ENCODE measurements around the gene RAB30.
"Not testable (repeated sequence)": the region's sequence is repeated elsewhere in the genome, so short reads cannot be mapped to it uniquely, and the experiment has no call there.

The RAB30 gene

DNA sequence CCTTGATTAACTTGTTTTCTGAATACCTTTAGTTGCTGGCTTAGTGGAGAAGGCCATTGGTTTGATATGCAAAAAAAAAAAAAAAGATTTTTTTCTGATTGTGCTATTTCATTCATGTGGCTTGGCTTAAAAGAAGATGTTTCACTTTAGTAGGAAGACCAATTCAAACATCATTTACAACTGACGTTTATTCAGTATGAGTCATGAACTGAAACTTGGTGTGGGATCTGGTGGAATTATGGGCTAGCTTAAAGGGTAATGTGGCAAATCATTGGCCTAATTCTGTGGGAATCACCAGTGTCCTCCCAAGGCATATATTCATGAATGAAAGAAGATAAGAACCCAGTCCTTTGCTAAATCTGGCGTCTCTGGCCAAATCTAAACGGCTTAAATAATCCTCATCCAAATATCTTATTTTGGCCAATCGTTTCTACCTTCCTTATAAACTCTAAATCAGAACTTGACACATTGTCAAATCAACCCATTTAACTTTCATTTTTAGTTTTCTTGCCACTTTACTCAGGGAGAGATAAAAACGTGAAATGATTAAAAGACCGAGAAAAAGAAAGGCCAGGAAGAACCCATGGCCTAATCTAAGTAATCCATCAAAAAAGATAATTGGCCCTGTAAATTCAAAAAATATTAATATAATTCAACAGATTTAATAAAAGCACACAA is 93.1 kb downstream of the RAB30 start:
- DNase-seq: no peak

DNA sequence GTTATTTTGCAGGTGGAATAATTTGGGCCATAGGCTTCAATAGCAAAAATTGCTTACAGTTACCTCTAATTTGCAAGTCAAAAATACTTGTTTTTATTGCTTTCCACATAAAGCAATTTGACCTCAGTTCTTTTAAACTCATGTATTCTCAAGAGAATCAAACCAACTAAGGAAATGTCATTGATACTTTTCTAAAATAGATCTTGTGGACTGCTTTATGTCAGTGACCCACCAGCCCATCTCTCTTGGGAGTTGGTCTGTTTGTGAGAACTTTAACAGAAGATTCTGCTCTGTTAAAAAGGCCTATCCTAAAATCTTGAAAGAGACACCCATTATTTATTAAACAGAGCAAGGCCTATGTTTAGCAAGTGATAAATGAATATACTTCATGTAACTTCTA is 94.9 kb downstream of the RAB30 start:
- no peak for DNase-seq

GRCh38 chr11:82975882-82976281 is 95.8 kb downstream of the RAB30 start:
- no peak for DNase-seq

- no peak for DNase-seq
Observed at GRCh38 chr11:82974851-82975250, 96.8 kb downstream of the RAB30 start.

GRCh38 chr11:82974135-82974534 is 97.6 kb downstream of the RAB30 start:
- DNase-seq: no peak

DNA sequence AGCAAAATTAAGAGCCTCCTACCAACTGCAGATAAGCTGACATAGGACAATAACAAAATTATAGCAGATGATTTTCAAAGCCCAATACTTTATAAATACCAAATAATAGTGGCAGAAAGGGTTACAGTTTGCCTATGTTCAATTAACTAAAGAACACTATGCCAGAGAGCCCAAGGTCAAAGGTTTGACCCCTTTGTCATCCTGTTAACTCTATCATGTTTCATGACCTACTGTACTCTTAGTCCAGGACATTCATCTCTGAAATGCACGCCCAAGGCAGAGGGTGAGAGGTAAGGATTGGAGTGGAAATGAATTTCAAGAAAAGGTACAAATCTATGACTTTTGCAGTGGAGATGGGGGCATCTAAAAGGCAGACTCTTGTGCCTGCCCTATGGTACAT is 99.6 kb downstream of the RAB30 start:
- DNase-seq: no peak

- DNase-seq: not testable (repeated sequence)
Observed at GRCh38 chr11:82971519-82971946, 100.2 kb downstream of the RAB30 start.

- DNase-seq: not testable (repeated sequence)
Observed at GRCh38 chr11:82970507-82971083, 101.1 kb downstream of the RAB30 start.

DNA sequence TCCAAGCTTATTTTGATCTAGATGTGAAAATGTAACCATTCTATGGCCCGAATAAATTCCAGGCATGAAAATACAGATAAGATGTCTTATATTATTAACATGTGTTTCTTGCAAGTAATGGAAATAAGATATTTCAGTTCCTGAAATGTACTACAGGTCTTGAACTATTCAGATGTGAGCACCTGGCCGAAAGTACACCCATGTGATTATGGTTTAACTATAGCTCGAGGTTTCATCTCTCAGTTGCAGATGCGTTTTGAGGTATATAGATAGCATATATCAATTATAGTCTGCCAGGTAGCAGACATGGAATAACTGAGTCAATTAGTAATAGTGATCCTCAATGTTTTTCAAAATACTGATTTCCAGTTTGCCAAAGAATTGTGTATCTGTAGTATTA is 101.9 kb downstream of the RAB30 start:
- DNase-seq: no peak

GRCh38 chr11:82967381-82967780 is 104.3 kb downstream of the RAB30 start:
- DNase-seq: no peak

- not testable (repeated sequence) for DNase-seq
Observed at GRCh38 chr11:82962021-82962420, 109.7 kb downstream of the RAB30 start.

GRCh38 chr11:82960779-82961143 is 110.9 kb downstream of the RAB30 start:
- DNase-seq: no peak

DNA sequence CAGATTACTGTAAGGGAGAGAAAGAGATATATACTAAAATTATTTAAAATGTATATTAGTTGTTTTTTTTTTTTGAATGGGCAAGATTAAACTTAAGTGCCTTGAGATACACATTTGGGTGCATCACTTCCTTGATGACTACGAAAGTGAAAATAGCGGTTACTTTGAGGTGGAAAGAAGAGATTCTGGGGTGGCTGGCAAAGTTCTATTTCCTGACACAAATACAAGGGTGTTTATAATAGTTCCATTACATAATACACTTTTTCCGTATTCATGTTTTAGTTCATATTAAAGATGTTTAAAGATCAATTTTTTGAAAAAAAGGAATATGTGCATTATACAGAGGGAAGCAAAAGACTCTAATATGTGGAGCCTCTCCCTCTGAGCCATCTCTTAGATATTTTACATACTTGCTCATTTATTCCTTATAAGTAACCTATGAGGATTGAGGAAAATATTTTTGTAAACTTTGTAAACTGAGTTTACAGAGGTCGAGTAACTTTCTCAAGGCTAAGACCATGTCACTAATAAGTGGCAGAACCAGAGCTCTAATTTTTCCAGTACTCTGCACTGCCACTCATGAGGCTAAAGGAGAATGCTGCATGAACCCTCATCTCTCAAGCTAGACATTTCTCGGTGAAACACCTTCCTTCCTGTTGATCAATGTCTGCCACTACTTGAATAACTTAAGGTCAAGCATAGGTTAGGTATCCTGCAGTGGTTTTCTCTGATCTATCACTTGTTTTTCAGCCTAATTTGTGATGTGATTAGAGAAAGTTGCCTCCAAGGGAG is 111.5 kb downstream of the RAB30 start:
- DNase-seq: no peak

GRCh38 chr11:82955736-82956453 is 115.8 kb downstream of the RAB30 start:
- DNase-seq: not testable (repeated sequence)

GRCh38 chr11:82950502-82950901 is 121.2 kb downstream of the RAB30 start:
- not testable (repeated sequence) for DNase-seq

- no peak for DNase-seq
Observed at GRCh38 chr11:82949352-82949751, 122.3 kb downstream of the RAB30 start.

DNA sequence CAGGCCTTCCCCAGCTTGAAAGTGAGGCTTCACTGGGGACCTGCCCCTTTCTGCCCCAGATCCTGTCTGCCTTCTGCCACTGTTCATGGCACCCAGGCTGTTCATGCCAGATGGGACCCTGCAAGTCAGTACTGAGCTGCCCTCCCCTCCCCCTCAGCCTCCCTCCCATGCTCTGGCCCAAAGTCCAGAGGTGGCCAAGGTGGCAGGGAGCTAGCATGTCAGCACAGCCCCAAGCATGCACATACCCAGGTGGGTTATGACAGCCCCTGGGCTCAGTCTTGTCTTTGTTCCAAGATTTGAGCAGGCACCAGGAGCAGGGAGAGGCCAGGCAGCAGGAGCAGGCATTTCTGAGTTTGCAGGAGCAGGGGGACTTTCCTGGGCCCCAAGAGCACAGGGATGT is 126.0 kb downstream of the RAB30 start:
- DNase-seq: no peak

GRCh38 chr11:82945041-82945440 is 126.7 kb downstream of the RAB30 start:
- not testable (repeated sequence) for DNase-seq

DNA sequence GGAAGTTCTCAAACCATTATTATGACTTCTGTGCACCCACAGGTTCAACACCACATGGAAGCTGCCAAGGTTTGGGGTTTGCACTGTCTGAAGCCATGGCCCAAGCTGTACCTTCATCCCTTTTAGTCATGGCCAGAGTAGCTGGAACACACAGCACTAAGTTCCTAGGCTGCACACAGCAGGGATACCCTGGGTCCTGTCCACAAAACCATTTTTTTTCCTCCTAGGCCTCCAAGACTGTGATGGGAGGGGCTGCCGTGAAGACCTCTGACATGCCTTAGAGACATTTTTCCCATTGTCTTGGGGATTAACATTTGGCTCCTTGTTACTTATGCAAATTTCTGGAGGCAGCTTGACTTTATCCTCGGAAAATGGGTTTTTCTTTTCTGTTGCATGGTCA is 127.5 kb downstream of the RAB30 start:
- no peak for DNase-seq

DNA sequence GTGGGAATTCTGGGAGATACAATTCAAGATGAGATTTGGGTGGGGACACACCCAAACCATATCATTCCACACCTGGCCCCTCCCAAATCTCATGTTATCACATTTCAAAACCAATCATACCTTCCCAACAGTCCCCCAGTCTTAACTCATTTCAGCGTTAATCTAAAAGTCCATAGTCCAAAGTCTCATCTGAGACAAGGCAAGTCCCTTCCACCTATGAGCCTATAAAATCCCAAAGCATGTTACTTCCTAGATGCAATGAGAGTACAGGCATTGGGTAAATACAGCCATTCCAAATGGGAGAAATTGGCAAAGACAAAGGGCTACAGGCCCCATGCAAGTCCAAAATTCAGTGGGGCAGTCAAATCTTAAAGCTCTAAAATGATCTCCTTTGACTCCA is 128.3 kb downstream of the RAB30 start:
- DNase-seq: not testable (repeated sequence)

DNA sequence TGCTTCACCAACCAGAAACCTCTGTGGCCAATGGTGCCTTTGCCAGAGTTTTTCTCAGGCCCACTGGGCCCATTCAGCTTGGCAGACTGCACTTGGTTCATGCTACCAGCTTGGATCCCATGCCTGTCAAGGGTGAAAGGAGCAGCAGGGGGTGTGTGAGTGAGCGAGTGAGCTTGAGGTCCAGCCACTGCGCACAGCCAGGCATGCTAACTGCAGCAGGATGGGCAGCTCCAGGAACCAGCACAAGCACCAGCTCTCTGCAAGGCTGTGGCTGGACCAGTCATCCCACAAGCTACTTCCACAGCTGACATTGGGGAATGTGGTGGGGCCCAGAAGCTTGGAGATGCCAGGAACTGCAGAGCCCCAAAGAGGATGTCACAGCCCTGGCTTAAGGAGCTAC is 129.3 kb downstream of the RAB30 start:
- no peak for DNase-seq

DNA sequence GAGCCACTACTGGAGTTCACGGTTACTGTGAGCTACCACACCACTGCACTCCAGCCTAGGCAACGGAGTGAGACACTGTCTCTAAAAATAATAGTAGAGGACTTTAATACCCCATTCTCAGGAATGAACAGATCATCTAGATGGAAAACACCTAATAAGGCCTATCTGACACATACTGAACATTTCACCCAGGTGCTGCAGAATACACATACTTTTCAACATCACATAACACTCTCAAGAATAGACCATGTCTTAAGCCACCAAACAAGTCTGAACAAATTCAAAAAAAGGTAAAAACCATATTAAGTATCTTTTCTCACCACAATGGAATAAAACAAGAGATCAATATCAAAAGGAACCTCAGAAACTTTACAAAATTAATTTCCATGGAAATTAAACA is 132.2 kb downstream of the RAB30 start:
- no peak for DNase-seq

- DNase-seq: no peak
Observed at GRCh38 chr11:82937554-82937953, 134.1 kb downstream of the RAB30 start.

All from hematopoietic multipotent progenitor cell treated with erythropoietin and hydrocortisone succinate and interleukin-3 and kit ligand, for 8 days (in vitro differentiated cells).